ENCODE data around the gene COL5A1.
"Not testable (repeated sequence)": the region's sequence is repeated elsewhere in the genome, so short reads cannot be mapped to it uniquely, and the experiment has no call there.

The COL5A1 gene

GRCh38 chr9:134852906-134853654 is 211.5 kb downstream of the COL5A1 start:
- no peak for DNase-seq (ENCODE audit: low read depth, low spot score)

GRCh38 chr9:134853893-134854292 is 212.3 kb downstream of the COL5A1 start:
- DNase-seq (ENCODE audit: low read depth, low spot score) = no peak

GRCh38 chr9:134854541-134854981 is 213.0 kb downstream of the COL5A1 start:
- DNase-seq (ENCODE audit: low read depth, low spot score) = no peak

GRCh38 chr9:134855231-134855899 is 213.8 kb downstream of the COL5A1 start:
- no peak for DNase-seq (ENCODE audit: low read depth, low spot score)

- no peak for DNase-seq (ENCODE audit: low read depth, low spot score)
Measured at GRCh38 chr9:134855900-134856377, 214.3 kb downstream of the COL5A1 start.

GRCh38 chr9:134857451-134857850 is 215.8 kb downstream of the COL5A1 start:
- DNase-seq (ENCODE audit: low read depth, low spot score) = not testable (repeated sequence)

- DNase-seq (ENCODE audit: low read depth, low spot score) = peak; percentile 91
Measured at GRCh38 chr9:134858051-134858841, 216.6 kb downstream of the COL5A1 start.

- no peak for DNase-seq (ENCODE audit: low read depth, low spot score)
Measured at GRCh38 chr9:134860510-134860909, 218.9 kb downstream of the COL5A1 start.

- DNase-seq (ENCODE audit: low read depth, low spot score) = no peak
Measured at GRCh38 chr9:134861595-134862334, 220.2 kb downstream of the COL5A1 start.

- no peak for DNase-seq (ENCODE audit: low read depth, low spot score)
Measured at GRCh38 chr9:134863306-134863902, 221.8 kb downstream of the COL5A1 start.

- peak; percentile 34 for DNase-seq (ENCODE audit: low read depth, low spot score)
Measured at GRCh38 chr9:134863941-134864820, 222.6 kb downstream of the COL5A1 start.

GRCh38 chr9:134864821-134865190 is 223.2 kb downstream of the COL5A1 start:
- no peak for DNase-seq (ENCODE audit: low read depth, low spot score)

- DNase-seq (ENCODE audit: low read depth, low spot score) = no peak
Measured at GRCh38 chr9:134867917-134868750, 226.5 kb downstream of the COL5A1 start.

GRCh38 chr9:134868751-134869553 is 227.3 kb downstream of the COL5A1 start:
- no peak for DNase-seq (ENCODE audit: low read depth, low spot score)

- DNase-seq (ENCODE audit: low read depth, low spot score) = no peak
Measured at GRCh38 chr9:134869554-134870300, 228.1 kb downstream of the COL5A1 start.

GRCh38 chr9:134870301-134870694 is 228.7 kb downstream of the COL5A1 start:
- DNase-seq (ENCODE audit: low read depth, low spot score) = no peak
